ENCODE results near the gene CSTB.
"Not testable (repeated sequence)": the region's sequence is repeated elsewhere in the genome, so short reads cannot be mapped to it uniquely, and the experiment has no call there.

The CSTB gene, protein sequence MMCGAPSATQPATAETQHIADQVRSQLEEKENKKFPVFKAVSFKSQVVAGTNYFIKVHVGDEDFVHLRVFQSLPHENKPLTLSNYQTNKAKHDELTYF

DNA sequence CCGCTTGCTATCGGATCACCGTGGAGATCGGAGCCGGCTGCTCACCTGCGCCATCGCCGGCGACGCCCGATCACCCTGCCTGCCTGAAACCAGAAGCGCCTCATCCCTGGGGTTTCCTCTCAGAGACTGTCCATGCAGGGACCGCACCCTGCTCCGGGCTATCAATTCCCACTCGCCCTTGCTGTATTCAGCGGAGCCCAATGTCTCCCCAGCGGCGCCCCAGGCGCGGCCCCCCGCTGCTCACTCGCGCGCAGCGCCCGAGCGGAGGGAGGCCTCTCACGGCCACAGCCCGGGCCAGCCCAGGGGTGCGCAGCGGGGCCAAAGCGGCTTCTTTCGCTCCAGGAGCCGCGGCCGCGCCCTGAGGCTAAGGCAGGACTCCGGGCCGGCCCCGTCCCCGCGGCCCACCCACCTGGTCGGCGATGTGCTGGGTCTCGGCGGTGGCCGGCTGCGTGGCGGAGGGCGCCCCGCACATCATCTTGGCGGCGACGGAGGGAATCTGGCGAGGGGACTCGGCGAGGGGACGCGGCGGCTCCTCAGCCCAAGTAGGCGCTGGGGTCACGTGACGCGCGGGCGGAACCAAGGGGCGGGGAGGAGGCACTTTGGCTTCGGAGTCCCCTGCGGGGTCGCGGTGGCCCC lies at the start of gene CSTB:
Gene CSTB, minus strand, starts transcription at position 514 of the 636 bp plus-strand sequence. Its CDS starts 39 bp downstream, at position 475.
- DNase-seq (ENCODE audit: low read depth in 2 of 2), result peak; percentile 68 to 77

GRCh38 chr21:43825242-43825935 lies 49.3 kb upstream of the CSTB start:
- DNase-seq (ENCODE audit: low read depth in 2 of 2), result no peak

GRCh38 chr21:43824333-43825241 lies 48.5 kb upstream of the CSTB start:
- no peak for DNase-seq (ENCODE audit: low read depth in 2 of 2)

GRCh38 chr21:43822741-43823140 lies 46.6 kb upstream of the CSTB start:
- not testable (repeated sequence) for DNase-seq (ENCODE audit: low read depth in 2 of 2)

DNA sequence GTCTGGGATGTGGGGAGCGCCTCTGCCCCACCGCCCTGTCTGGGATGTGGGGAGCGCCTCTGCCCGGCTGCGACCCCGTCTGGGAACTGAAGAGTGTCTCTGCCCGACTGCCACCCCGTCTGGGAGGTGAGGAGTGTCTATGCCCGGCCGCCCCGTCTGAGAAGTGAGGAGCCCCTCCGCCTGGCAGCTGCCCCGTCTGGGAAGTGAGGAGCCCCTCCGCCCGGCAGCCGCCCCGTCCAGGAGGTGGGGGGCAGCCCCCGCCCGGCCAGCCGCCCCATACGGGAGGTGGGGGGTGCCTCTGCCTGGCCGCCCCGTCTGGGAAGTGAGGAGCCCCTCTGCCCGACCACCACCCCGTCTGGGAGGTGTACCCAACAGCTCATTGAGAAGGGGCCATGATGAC lies 46.1 kb upstream of the CSTB start:
- DNase-seq (ENCODE audit: low read depth in 2 of 2), result not testable (repeated sequence)

GRCh38 chr21:43820466-43820865 lies 44.4 kb upstream of the CSTB start:
- no peak for DNase-seq (ENCODE audit: low read depth in 2 of 2)

- DNase-seq (ENCODE audit: low read depth in 2 of 2), result no peak
Measured at GRCh38 chr21:43819511-43820405, 43.6 kb upstream of the CSTB start.

- DNase-seq (ENCODE audit: low read depth in 2 of 2), result no peak
Measured at GRCh38 chr21:43818685-43819084, 42.6 kb upstream of the CSTB start.

GRCh38 chr21:43817157-43818086 lies 41.3 kb upstream of the CSTB start:
- DNase-seq (ENCODE audit: low read depth in 2 of 2), result no peak

DNA sequence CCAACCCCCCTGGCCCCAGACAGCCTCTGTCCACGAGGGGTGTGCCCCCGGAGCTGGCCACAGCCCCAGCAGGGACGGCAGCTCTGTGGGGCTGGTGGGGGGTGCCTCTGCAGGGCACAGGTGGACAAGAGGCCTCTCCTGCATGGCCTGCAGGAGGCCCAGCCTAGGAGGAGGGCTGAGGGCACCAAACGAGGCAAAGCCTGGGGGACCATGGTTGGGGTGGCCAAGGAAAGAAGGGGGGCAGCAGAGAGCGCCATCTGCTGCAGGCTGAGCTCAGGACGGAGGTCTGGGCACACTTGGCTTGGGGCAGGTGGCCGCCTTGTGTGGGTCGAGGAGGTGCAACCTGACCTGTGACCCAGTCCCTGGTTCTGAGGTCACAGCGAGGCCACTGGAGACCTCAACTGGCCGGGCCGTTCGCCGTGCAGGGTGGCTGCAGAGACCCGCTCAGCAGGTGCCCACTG lies 40.5 kb upstream of the CSTB start:
- no peak for DNase-seq (ENCODE audit: low read depth in 2 of 2)

- no peak for DNase-seq (ENCODE audit: low read depth in 2 of 2)
Measured at GRCh38 chr21:43815991-43816390, 39.9 kb upstream of the CSTB start.

- DNase-seq (ENCODE audit: low read depth in 2 of 2), result no peak
Measured at GRCh38 chr21:43815107-43815613, 39.1 kb upstream of the CSTB start.

DNA sequence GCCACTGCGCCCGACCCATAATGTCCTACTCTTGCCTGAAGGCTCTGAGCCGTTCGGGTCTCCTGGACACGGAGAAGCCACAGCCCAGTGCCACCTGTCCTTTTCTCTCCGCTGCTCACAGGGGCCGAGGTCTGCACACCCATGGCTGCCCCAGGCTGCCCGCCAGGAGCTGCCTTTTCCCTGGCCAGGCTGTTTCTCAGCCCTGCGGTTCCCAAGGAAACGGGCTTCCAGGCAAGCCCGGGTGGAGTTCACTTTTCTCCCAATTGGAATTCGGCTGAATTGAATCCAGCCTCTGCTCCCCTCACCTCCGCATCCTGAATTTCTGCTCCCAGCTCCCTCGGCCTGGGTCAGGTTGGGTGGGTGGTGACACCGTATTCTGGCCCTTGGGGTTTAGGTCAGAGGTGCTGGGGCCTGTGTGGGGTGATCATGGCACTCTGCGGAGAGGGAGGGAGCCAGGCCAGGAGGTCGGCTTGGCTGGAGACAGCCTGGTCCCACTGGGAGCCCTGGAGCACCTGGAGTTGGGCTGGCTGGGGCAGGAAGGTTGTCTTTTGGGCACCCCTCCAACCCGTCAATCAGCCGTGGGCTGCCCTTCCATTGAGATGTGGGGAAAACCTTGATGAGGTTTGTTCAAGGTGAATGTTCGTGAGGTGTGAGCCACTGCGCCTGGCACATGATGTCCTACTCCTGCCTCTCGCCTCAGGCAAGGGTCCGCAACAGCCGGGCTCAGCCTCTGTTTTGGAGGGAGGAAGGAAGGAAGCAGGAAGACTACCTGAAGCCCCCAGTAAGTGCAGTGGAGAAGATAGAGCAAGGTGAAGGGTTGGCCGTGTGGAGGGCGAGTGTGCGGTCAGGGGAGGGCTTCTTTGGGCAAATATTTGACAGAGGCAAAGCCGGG lies 38.4 kb upstream of the CSTB start:
- no peak for DNase-seq (ENCODE audit: low read depth in 2 of 2)

GRCh38 chr21:43813656-43813980 lies 37.5 kb upstream of the CSTB start:
- no peak for DNase-seq (ENCODE audit: low read depth in 2 of 2)

GRCh38 chr21:43812957-43813655 lies 37.0 kb upstream of the CSTB start:
- no peak for DNase-seq (ENCODE audit: low read depth in 2 of 2)

DNA sequence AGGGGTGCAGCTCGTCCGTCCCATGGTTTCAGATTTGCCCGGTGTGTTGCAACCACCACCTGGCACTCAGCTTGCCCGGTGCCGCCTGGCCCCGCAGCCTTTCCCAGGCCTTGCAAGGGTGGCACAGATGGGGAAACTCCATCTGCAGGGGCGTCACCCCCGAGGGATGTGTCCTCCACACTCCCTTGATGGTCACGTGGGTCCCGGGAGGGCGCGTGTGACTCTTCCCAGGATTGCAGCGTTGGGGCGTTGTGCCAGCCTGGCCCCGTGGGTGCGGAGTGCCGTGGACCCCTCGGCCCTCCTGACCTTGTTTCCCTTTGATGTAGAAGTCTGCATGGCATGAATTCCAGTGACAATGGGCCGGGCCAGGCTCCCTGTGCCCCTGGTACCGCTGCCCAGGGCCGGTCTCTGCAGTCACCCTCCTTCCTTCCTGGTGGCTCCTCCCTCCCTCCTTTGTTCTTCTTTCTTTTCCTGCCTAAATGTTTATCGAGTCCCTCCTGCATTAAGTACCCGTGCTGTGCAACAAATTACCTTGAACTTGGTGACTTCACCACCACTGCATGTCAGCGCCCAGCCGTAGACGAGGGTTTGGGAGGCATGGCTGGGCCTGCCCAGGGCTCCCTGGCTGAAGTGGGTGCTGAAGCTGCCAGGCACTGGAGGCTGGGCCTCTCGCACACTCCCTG lies 36.2 kb upstream of the CSTB start:
- DNase-seq (ENCODE audit: low read depth in 2 of 2), result no peak

- no peak for DNase-seq (ENCODE audit: low read depth in 2 of 2)
Measured at GRCh38 chr21:43811262-43812105, 35.4 kb upstream of the CSTB start.

Data from stimulated activated CD8-positive, alpha-beta memory T cell treated with anti-CD3 and anti-CD28 coated beads, Interleukin-7, amount 100 ng/mL, for 1 hour (primary cell).